A673 (cell line): Measurements from ENCODE around the gene RPS8. TPM values are rescaled to one million over a fixed set of nuclear protein-coding genes. Genes with fewer than 3 reads are reported as not detected.

Source experiments
- BruUV-seq: library from RNA; stranded (reverse); fragments of 400-500 nt; replicated peaks from 2 replicates; lab custom pipeline; 2021; lab: Mats Ljungman, UMichigan
- CTCF ChIA-PET: fragments of 300-600 bp; sonication (Branson Sonifier 250); formaldehyde crosslinking; loops from one replicate; lab custom pipeline; 2022; ENCODE audit warnings: antibody characterized with exemption; lab: Charles Lee
- POLR2A ChIA-PET: fragments of 300-600 bp; sonication (Branson Sonifier 250); formaldehyde crosslinking; loops from one replicate; lab custom pipeline; 2022; ENCODE audit warnings: antibody characterized with exemption; ENCODE audit not compliant: low non-redundant PET; lab: Charles Lee
- DNase-seq: peaks from one replicate; pipeline ENCODE4 v3.0.0-alpha.2; 2015; ENCODE audit warnings: low spot score
- H3K27ac ChIP-seq: fragments of 200-600 bp; sonication (generic); 2 replicates; pipeline ENCODE4 v1.5.1; 2016; ENCODE audit warnings: mixed run types, low read depth, mild to moderate bottlenecking, mixed read lengths, antibody characterized with exemption, low read length; ENCODE audit not compliant: poor library complexity, severe bottlenecking
- H3K27me3 ChIP-seq: fragments of 200-600 bp; sonication (generic); replicated peaks from 2 replicates; pipeline ENCODE4 v1.6.1; 2017; ENCODE audit warnings: mixed run types, low read depth, mild to moderate bottlenecking, mixed read lengths, antibody characterized with exemption, low read length; ENCODE audit not compliant: insufficient read depth, poor library complexity
- H3K36me3 ChIP-seq: fragments of 200-600 bp; sonication (generic); 2 replicates; pipeline ENCODE4 v1.6.1; 2016; ENCODE audit warnings: mixed run types, mild to moderate bottlenecking, mixed read lengths, antibody characterized with exemption, low read length; ENCODE audit not compliant: insufficient read depth, poor library complexity, severe bottlenecking
- H3K4me1 ChIP-seq: fragments of 200-600 bp; sonication (generic); 2 replicates; pipeline ENCODE4 v1.6.1; 2017; ENCODE audit warnings: mixed run types, mild to moderate bottlenecking, mixed read lengths, antibody characterized with exemption, low read length; ENCODE audit not compliant: insufficient read depth, poor library complexity, severe bottlenecking
- H3K4me3 ChIP-seq: fragments of 200-600 bp; sonication (generic); 2 replicates; pipeline ENCODE4 v1.5.1; 2016; ENCODE audit warnings: low read depth, mixed run types, mild to moderate bottlenecking, mixed read lengths, low read length; ENCODE audit not compliant: poor library complexity, severe bottlenecking
- H3K9me3 ChIP-seq: fragments of 200-600 bp; sonication (generic); 2 replicates; pipeline ENCODE4 v1.6.1; 2016; ENCODE audit warnings: mixed run types, low read depth, mild to moderate bottlenecking, mixed read lengths, antibody characterized with exemption, low read length; ENCODE audit not compliant: poor library complexity, severe bottlenecking
- EZH2 ChIP-seq: fragments of 200-600 bp; sonication (generic); IDR thresholded peaks from 2 replicates; pipeline ENCODE4 v1.6.1; 2017; ENCODE audit warnings: borderline replicate concordance, low read depth, mild to moderate bottlenecking, mixed read lengths, antibody characterized with exemption, low read length; ENCODE audit not compliant: poor library complexity, severe bottlenecking
- intact Hi-C: fragments of 100-400 bp; cut with micrococcal nuclease; formaldehyde crosslinking; loops from one replicate; pipeline ENCODE4 v1.10.0; 2022; ENCODE audit not compliant: unreplicated experiment
- total RNA-seq: library from RNA; stranded (reverse); gene quantifications from 2 replicates; pipeline ENCODE4 v1.2.3, GENCODE V29; 2021
- TF ChIP-seq, protein P1 (sequence below): fragments of 300-800, 200-600 bp; sonication (generic); conservative IDR thresholded peaks from 2 replicates; pipeline ENCODE4 v1.5.1; 2017; ENCODE audit warnings: low read depth, mild to moderate bottlenecking, antibody characterized with exemption, low read length, moderate library complexity, mixed read lengths

Gene RPS8
- total RNA-seq, 1 experiment from 2014 or later = 1,734 TPM

DNA sequence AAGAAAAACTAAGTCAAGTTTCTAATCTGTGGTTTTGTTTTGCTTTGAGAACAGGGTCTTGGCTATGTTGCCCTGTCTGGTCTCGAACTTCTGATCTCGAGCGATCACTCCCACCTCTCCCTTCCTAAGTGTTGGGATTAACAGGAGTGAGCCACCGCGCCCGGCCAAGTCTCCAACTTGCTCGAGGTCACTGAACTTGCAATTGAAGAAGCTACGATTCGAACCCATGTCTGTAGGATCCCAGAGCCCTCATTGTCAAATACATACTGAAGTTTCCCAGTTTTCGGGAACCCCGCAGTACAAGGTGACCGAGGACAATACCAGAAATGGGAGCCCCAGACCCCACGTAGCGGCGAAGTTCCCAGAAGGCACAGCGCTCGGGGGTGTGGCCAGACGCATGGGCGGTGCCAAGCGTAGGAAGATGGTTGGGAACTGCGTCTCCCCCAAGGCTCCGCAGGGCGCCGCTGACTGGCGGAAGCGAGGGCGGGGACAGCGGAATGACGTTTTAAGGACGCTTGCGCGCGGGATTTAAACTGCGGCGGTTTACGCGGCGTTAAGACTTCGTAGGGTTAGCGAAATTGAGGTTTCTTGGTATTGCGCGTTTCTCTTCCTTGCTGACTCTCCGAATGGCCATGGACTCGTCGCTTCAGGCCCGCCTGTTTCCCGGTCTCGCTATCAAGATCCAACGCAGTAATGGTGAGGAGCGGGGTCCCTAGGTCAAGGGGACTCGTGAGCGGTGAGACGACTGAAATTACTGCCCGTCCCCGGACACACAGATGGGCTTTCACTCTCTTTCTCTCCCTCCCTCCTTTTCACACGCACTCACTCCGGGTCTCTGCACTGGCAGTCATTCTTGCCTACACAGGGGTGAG is 35.8 kb upstream of the RPS8 start, which contains the start of gene KIF2C:
KIF2C (plus strand) TSS at position 531 of the 872 bp plus-strand sequence; CDS start at position 627, 96 bp downstream.
- POLR2A ChIA-PET = interaction anchor here (0.6 kb wide), 1 partner anchor 20 kb away, joined by 3 read pairs; no protein-coding TSS in a partner anchor

DNA sequence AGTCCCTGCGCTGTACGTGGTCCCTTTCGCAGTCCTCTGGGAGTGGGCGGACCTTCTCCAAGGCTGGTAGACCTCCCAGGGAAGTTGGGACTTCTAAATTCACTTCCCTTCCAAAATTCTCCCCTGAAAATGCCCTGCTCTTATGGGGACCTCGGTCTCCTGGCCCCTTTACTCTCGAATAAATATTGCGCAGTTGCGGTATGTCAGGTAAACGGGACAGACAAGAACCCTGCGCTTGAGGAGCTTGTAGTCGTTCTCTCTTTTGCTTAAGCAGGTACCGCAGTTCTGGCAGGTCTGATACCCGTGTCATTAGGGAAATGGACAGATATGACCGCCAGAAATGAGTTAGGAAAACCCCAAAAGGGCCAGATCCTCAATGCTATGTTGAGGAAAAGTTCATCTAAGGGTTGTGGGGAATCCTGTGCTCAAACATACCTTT is 35.1 kb upstream of the RPS8 start:
- peak overlapping the region; percentile 91 for H3K4me3 ChIP-seq
- ChIA-PET POLR2A (no interaction called here), CTCF (no interaction called here)
- H3K9me3 ChIP-seq = no peaks in the 10 kb centered on the region
- TF ChIP-seq, protein P1, sequence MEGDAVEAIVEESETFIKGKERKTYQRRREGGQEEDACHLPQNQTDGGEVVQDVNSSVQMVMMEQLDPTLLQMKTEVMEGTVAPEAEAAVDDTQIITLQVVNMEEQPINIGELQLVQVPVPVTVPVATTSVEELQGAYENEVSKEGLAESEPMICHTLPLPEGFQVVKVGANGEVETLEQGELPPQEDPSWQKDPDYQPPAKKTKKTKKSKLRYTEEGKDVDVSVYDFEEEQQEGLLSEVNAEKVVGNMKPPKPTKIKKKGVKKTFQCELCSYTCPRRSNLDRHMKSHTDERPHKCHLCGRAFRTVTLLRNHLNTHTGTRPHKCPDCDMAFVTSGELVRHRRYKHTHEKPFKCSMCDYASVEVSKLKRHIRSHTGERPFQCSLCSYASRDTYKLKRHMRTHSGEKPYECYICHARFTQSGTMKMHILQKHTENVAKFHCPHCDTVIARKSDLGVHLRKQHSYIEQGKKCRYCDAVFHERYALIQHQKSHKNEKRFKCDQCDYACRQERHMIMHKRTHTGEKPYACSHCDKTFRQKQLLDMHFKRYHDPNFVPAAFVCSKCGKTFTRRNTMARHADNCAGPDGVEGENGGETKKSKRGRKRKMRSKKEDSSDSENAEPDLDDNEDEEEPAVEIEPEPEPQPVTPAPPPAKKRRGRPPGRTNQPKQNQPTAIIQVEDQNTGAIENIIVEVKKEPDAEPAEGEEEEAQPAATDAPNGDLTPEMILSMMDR = no peak
- no peak for TF ChIP-seq EZH2
- peaks cover 30% of the 10 kb centered on the region for H3K4me1 ChIP-seq
- intact Hi-C loops = loop anchor here (5.0 kb wide), 1 partner anchor 37 kb away; the partner anchor contains the start of gene RPS8
- TSS peak; percentile 87 for BruUV-seq
- H3K27ac ChIP-seq = peak overlapping the region; percentile 96
- no peak for DNase-seq
- peaks cover 42% of the 10 kb centered on the region for H3K36me3 ChIP-seq
- H3K27me3 ChIP-seq = no peaks in the 10 kb centered on the region

More for the DNA sequence above, 35.8 kb upstream of the RPS8 start, which contains the start of gene KIF2C:
- Histone ChIP-seq H3K27ac (peak within 1 kb of the TSS; percentile 96), H3K27me3 (no peaks in the 10 kb centered on the region), H3K36me3 (peaks cover 36% of the 10 kb centered on the region), H3K4me1 (peaks cover 30% of the 10 kb centered on the region), H3K9me3 (no peaks in the 10 kb centered on the region), H3K4me3 (peak within 1 kb of the TSS; percentile 91)
- intact Hi-C loops = loop anchor here (5.0 to 10.0 kb wide), 2 partner anchors 38 to 565 kb away; partner anchors contain the start of gene RPS8
- TF ChIP-seq, protein P1 = no peak
- no peak for TF ChIP-seq EZH2
- BruUV-seq = no TSS peak
- CTCF ChIA-PET = no interaction called here
- DNase-seq = peak; percentile 99

DNA sequence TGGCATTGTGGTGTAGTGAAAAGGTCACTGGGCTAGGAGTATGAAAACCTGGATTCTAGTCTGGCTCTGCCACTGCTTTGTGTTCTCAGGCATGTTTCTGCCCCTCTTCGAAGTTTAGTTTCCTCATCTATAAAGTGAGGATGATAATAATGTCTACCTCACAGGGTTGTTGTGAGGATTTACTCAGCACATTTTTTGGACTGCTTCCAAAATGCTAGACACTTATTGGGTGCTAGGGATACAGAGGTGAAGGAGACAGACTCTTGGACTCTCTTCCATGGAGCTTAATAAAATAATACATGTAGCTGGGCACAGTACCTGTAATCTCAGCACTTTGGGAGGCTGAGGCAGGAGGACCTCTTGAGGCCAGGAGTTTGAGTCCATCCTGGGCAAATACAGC is 32.1 kb upstream of the RPS8 start:
- intact Hi-C loops = loop anchor here (5.0 kb wide), 1 partner anchor 34 kb away; the partner anchor contains the start of gene RPS8
- POLR2A ChIA-PET = interaction anchor here (1.6 to 1.8 kb wide), 2 partner anchors 12 to 32 kb away, joined by 3 to 5 read pairs; partner anchors contain the start of gene RNU5D-1

More for the DNA sequence above, 32.1 kb upstream of the RPS8 start:
- TF ChIP-seq EZH2 = no peak
- TF ChIP-seq, protein P1 = no peak
- no peak for DNase-seq
- H3K9me3 ChIP-seq = no peaks in the 10 kb centered on the region
- no peak overlapping the region for H3K27ac ChIP-seq
- BruUV-seq = no TSS peak
- H3K4me1 ChIP-seq = peaks cover 30% of the 10 kb centered on the region
- no peak overlapping the region for H3K4me3 ChIP-seq
- no peaks in the 10 kb centered on the region for H3K27me3 ChIP-seq
- peaks cover 72% of the 10 kb centered on the region for H3K36me3 ChIP-seq
- CTCF ChIA-PET = interaction anchor here (1.7 kb wide), 1 partner anchor 12 kb away, joined by 13 read pairs; the partner anchor contains the start of gene RNU5D-1
